ELR (cell line): ENCODE results near the gene C2.
"Not testable (repeated sequence)": the region's sequence is repeated elsewhere in the genome, so short reads cannot be mapped to it uniquely, and the experiment has no call there.

Experiments
- DNase-seq: peaks from one replicate; pipeline ENCODE4 v3.0.0-alpha.2; 2015; ENCODE audit warnings: low read depth

The C2 gene

DNA sequence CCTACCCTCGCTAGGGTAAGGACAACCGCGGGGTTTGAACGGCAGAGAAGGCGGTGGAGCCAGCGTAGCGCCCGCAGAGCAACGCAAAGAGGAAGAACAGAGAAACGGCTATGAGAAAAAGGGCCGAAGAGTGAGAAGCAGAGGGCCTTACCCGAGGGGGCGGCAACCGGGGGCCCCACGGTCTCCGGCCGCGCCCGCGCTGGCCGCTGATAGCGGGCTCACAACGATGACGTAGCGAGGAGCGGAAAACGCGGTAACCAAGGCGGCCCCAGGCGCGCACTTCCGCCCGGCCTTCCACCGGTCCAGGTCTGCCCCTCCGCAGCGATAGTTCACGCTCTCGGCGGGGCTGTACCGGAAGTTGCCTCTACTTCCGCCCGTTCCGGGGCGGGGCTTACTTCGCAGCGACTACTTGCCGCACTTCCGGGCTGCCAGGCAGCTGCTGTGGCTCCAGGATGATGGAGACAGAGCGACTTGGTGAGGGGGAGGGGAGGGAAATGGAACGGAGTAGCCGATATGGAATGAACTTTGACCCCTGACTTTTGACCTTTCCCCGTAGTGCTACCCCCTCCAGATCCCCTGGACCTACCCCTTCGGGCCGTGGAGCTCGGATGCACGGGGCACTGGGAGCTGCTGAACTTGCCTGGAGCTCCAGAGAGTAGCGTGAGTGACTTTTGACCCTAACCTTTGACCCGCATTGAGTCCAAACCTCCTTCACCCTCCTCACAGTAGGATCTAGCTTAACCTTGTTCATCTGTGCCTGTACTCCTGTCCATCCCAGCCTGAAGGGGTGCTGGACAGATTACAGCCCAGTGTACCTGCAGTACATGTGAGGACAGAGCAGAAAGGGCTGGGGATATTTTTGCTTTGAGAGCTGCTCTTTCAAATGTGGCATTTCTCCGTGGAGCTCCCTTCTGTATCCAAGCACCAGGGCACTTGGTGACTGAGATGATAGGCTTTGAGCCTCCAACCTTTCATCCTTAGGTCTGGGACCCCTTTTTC, 31.5 kb downstream of the C2 start, which contains the start of the genes NELFE and SKIC2:
TSS of gene NELFE (minus strand) at position 231 of the 999 bp plus-strand sequence. CDS start 525 bp downstream, outside the sequence.
TSS of gene SKIC2 (plus strand) at position 435 of the 999 bp plus-strand sequence. CDS start at position 453, 18 bp downstream.
- peak; percentile 99 for DNase-seq

DNA sequence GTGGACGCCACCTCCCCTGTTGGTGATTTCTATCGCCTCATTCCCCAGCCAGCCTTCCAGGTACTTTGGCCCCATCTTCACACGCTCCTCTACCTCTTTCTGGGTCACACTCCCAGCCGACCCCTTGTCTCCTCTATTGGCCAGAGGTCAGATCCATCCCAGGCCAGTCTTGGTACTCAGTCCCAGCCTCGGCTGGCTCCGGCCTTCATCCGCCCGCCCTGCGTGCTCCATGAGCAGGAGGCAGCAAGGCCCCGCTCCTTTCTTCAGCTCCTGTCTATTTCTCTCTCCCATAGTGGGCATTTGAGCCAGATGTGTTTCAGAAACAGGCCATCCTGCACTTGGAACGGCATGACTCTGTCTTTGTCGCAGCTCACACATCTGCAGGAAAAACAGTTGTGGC, 34.1 kb downstream of the C2 start:
- DNase-seq, result no peak

DNA sequence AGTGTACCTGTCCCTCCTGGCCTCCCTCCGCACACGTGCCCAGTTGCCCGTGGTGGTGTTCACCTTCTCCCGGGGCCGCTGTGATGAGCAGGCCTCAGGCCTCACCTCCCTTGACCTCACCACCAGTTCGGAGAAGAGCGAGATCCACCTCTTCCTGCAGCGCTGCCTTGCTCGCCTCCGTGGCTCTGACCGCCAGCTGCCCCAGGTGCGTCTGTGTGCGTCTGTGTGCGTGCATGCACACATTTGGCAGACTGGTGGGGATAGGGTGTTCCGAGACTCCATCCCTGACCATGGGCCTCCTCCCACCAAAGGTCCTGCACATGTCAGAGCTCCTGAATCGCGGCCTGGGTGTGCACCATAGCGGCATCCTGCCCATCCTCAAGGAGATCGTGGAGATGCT, 36.4 kb downstream of the C2 start:
- no peak for DNase-seq

DNA sequence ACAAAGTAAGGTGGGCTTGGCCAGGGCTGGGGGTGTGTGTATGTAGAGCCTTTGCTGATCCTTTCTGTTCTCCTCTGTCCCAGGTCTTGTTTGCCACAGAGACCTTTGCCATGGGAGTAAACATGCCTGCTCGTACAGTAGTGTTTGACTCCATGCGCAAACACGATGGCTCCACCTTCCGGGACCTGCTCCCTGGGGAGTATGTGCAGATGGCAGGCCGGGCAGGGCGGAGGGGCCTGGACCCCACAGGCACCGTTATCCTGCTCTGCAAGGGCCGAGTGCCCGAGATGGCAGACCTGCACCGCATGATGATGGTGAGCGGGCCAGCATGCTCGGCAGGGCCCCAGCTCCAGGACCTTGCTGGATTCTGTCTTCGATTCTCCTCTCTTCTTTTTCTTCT, 38.2 kb downstream of the C2 start:
- no peak for DNase-seq

DNA sequence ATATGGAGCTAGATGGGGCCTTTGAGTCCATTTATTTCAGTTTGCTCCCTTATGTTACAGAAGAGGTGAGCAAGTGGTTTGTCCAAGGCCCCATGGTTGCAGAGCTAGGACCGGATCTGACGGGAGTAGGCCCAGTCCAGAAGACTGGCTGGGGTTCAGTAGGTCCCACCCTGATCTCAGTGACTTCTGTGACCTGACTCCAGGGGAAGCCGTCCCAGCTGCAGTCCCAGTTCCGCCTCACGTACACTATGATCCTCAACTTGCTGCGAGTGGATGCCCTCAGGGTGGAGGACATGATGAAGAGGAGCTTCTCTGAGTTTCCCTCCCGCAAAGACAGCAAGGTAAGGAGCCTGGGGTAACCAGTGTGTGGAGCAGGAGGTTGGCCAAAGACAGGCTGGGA, 39.0 kb downstream of the C2 start:
- no peak for DNase-seq

DNA sequence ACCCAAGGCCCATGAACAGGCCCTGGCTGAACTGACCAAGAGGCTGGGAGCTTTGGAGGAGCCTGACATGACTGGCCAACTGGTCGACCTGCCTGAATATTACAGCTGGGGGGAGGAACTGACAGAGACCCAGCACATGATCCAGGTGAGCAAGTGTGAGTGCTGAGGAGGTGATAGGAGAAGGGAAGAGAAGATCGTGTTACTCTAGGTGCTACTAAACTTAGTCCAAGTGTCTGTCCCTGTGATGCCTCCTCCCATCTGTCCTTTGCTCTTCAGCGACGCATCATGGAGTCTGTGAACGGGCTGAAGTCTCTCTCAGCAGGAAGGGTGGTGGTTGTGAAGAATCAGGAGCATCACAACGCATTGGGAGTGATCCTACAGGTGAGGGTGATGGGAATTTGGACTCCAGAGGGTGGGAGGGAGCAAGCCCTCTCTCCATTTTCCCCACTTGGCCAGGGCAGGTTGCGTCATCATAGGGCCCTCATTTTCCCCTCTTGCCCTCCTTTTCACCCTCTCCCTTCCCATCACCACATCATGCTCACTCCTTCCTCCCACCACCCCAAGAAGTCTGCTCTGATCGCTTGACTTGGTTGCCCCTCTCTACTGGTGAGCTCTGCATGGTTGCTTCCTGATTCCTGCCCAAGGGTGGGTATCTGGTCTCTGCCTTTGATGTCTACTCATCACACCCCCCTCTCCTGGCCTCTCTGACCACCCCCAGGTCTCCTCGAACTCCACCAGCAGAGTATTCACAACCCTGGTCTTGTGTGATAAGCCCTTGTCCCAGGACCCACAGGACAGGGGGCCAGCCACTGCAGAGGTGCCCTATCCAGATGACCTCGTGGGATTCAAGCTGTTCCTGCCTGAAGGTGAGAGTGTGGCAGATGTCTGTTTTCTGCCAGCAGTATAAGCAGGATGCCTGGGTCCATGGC, 39.7 kb downstream of the C2 start:
- DNase-seq, result no peak

DNA sequence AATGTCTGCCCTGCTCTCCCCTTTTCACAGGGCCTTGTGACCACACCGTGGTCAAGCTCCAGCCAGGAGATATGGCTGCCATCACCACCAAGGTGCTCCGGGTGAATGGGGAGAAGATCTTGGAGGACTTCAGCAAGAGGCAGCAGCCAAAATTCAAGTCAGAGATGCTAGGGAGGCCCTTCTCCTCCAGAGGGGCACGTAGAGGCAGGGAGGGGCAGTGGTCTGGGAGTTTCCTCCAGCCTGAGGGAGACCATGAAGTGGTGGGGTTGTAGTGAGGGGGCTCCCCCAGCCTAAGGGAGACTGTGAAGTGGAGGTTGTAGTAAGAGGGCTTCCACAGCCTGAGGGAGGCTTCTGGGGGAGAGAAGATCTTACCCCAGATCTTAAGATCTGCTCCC, 40.4 kb downstream of the C2 start:
- no peak for DNase-seq

DNA sequence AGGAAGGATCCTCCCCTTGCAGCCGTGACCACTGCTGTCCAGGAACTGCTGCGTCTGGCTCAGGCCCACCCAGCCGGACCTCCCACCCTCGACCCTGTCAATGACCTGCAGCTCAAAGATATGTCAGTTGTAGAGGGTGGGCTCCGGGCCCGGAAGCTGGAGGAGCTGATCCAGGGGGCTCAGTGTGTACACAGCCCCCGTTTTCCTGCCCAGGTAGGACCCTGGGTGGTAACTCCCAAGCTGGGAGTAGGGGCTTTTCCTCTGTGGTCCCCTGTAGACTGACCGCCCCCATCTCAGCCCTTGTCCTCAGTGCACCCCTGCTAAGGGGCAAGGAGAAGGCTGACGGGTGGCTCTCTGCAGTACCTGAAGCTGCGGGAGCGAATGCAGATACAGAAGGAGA, 40.8 kb downstream of the C2 start:
- DNase-seq, result no peak

DNA sequence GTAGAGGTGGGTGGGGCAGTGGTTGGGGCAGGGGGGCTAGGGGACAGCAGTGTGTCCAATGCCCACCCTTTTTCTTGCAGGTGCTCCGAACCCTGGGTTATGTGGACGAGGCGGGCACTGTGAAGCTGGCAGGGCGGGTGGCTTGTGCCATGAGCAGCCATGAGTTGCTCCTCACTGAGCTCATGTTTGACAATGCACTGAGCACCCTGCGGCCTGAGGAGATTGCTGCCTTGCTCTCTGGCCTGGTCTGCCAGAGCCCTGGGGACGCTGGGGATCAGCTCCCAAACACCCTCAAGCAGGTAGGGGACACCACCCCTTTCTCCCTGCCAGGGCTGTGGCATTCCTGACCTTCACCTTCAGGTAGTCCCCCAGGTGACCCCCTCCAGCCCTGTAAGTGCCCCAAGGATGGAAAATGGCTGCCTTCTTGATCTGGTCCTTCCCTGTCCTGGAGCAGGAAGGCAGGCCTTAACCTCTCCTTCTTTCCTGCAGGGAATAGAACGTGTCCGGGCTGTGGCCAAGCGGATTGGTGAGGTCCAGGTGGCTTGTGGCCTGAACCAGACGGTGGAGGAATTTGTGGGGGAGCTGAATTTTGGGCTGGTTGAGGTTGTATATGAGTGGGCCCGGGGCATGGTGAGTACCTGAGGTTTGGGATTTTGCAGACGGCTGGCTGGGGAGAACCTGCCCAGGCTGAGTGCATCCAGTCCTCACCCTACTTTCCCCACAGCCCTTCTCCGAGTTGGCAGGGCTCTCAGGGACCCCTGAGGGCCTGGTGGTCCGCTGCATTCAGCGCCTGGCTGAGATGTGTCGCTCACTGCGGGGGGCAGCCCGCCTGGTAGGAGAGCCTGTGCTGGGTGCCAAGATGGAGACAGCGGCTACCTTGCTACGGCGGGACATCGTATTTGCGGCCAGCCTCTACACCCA, 41.5 kb downstream of the C2 start:
- DNase-seq, result no peak

DNA sequence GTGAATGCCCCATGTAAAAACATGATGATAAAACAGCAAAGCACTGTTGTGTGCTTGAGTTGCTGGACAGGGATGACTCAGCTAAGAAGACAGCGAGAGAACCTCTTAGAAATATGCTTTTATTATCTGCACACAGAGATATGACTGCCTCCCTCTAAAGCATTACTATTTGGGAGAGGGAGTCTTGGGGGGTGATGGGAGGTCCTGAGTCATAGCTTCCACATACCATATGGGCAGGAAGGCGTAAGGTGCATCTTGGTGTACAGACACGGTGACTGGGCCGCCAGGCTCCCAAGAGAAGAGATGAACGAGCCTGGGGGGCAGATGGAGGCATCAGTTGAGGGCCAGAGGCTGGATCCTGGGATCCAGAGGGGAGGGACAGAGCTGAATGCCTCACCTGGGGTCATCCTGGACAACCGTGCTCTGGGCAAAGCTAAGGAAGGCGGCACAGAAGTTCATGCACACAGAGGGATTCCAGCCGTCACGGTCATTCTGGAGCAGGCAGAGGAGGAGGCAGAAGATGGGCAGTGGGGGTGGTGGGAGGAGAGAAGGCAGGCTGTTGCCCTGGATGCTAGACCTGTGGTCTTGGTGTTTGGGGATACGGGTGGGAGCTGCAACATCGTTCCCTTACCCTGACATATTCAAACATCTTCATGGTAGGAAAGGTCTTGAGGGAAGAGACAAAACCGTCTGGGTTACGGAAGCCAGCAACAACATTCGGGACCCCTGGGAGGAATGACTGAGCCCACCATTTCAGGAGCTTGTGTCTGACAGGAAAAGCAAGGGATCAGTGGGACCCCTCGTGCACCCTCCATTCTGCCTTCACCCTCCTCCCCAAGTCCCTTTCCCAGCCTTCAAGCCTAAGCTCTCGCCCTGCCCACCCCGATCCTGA, 42.4 kb downstream of the C2 start:
- peak; percentile 47 for DNase-seq

DNA sequence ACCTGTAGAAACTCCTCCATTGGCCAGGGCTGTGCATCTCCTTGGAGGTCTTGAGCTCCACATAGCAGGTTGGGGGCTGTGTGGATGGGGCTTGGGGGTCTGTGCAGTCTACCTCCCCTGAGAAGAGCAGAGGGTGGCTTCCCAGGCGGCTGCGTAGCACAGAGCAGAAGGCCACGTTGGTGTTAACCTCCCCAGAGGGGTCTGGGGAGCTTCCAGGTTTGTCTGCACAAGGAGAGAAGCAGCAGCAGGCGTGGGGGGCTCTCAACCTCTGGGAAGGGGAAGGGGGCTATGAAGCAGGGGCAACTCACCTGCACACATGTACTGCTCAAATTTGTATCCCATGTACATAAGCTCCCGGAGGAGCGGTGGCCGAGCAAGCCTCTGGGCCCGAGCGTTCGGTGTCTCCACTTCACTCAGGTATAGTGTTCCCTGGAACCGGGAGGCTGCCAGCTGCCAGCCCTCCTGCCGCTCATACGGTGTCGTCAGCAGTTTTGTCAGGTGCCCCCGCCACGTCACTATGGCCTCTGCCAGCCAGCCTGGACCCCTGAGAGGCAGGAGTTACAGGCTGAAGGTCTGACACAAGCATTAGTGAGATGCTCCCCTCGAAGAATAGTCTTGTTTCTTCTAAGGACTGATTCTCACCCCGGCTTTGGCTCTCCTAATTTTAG, 43.2 kb downstream of the C2 start:
- DNase-seq, result no peak

DNA sequence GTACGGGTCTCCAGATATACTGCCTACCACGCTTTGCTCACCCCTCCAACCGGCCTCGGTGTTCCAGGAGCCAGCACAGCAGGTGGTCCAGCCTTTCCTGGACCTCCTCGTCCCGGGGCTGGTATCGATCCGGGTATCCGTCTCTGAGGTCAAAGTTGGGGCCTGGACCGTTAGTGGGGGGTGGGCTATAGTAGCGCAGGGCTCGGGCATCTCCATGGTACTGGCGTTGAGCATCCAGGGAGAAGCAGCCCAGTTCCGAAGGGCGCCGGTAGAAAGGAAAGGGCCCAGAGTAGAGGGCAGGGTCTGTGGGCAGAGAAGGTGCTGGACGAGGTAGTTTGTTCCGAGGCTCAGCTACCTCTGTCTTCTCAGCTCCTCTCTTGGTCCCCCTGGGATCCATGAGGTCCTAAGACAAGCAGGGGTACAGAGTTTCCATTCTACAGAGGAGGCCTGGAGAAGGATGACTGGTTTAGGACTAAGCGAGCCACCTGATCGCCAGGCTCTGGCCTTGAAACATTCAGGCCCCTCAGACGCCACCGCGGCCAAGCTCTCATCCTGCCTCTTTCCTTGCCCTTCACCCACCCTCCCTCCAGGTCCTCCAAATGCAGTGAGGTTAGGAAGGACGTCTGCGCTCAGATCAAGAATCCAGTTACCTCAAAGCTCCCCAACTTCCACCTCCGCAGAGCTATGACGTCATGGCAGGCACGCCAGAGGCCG, 43.9 kb downstream of the C2 start:
- DNase-seq, result no peak

DNA sequence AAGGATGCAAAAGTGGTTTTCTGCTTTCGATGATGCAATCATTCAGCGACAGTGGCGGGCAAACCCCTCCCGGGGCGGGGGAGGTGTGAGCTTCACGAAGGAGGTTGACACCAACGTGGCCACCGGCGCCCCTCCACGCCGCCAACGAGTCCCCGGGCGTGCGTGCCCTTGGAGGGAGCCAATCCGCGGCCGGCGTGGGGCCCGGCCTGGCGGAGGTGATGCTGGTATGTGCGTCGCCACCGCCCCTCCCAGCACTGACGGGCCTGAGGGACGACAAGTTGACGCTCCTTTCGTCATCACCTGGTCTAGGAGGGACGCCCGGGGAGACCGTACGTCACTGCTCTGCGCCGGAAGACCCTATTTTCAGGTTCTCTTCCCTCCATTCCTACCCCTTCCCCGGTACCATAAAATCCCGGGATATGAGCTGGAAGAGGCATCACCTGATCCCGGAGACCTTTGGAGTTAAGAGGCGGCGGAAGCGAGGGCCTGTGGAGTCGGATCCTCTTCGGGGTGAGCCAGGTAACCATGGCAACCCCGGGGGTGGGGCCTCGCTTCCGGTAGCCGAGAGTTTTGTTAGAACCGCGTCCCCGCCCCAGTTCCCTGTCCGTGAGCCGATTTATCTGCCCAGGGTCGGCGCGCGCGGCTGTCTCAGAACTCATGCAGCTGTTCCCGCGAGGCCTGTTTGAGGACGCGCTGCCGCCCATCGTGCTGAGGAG, 44.6 kb downstream of the C2 start, which contains the start of gene DXO:
TSS of gene DXO (minus strand) at position 146 of the 716 bp plus-strand sequence. CDS start 463 bp downstream, outside the sequence.
- peak; percentile 99 for DNase-seq

DNA sequence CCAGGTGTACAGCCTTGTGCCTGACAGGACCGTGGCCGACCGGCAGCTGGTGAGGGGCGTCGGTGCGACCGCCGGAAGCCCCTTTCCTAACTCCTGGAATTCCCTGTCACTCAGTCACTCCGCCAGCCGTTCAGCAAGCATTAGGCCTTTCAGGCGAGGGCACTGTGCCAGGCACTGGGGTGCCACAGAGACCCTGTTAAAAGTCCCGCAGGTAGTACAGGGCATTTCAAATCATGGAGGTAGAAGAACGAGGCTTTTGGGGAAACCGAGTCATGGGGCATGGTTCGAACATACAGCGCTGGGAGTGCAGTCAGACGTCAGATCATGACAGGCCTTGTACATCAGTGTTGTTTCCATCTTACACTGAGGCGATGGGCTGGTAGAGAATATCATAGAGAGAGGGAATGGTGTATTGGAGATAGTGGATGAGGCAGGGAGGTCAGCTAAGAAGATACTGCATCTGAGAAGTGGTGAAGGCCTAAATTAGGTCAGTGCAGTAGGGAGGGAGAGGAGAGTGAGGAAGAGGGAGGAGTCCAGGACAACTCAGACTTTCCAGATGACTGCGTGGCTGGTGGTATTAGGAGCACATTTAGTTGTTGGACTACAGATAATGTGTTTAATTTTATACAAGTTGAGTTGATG, 45.3 kb downstream of the C2 start:
- DNase-seq, result peak; percentile 52

DNA sequence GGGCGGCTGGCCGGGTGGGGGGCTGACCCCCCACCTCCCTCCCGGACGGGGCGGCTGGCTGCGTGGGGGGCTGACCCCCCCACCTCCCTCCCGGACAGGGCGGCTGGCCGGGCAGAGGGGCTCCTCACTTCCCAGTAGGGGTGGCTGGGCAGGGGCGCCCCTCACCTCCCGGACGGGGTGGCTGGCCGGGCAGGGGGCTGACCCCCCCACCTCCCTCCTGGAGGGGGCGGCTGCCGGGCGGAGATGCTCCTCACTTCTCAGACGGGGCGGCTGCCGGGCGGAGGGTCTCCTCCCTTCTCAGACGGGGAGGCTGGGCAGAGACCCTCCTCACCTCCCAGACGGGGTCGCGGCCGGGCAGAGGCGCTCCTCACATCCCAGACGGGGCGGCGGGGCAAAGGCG, 48.5 kb downstream of the C2 start:
- not testable (repeated sequence) for DNase-seq

DNA sequence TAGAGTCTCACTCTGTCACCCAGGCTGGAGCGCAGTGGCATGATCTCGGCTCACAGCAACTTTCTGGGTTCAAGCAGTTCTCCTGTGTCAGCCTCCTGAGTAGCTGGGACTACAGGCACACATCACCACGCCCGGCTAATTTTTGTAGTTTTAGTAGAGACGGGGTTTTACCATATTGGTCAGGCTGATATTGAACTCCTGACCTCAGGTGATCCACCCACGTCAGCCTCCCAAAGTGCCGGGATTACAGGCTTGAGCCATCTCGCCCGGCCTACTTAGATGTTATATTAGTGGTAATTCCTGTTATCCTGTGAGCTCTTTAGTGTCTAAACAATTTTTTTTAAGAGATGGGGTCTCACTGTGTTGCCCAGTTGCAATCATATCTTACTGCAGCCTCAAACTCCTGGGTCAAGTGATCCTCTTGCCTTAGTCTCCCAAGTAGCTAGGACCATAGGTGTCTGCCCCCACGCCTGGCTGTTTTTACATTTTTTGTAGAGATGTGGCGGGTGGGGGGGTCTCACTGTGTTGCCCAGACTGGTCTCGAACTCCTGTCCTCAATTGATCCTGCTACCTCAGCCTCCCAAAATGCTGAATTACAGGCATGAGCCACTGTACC, 50.4 kb downstream of the C2 start:
- no peak for DNase-seq

DNA sequence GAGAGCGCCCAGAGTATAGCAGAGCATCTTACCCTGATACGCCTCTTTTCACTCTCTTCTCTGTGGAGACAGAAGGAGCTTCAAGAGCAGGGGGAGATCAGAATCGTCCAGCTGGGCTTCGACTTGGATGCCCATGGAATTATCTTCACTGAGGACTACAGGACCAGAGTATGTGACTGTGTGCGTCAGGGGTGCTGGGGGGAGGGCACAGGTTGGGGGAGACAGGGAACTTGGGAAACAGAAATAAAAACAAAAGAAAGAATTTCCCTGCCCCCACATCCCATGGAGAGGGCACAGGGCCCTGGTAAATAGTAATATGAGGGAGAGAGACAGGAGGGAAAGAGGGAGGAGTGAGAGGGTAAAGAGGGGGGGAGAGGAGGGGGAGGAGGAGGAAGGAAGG, 51.3 kb downstream of the C2 start:
- DNase-seq, result no peak
